ENCODE measurements around the gene C6orf132. TPM values are rescaled to one million over a fixed set of nuclear protein-coding genes. Genes with fewer than 3 reads are reported as not detected.

C6orf132 gene
- total and polyA plus RNA-seq, 8 donors = 27.4 to 99.2 (median 73.3) TPM

DNA sequence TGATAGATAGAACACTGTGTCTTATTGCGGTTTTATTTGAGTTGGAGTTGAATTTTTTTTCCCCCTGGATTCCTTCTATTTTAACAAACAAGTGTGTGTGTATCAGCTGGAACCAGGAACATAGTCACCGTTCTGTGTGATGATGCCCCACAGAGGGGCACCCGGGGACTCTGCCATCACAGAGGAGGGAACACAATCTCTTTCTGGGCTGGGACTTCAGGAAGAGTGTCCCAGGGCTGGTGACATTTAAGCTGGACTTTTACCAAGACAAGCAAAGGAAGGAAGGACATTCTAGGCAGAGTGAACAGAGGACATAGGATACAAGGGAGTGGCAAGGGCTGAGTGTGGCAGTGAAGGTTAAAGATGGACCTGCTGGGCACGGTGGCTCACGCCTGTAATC lies 58.9 kb downstream of the C6orf132 start:
- DNase-seq = no peak
- peaks cover 4 to 11% (median 6%) of the 10 kb centered on the region in 4 donors for H3K4me1 ChIP-seq
- H3K36me3 ChIP-seq = peaks cover 3 to 59% (median 46%) of the 10 kb centered on the region in 4 donors
- H3K27me3 ChIP-seq = no peaks in the 10 kb centered on the region
- peak in 1 of 3 donors; percentile 5 for TF ChIP-seq POLR2AphosphoS5 (IDR thresholded peaks at IDR 0.05)
- TF ChIP-seq, protein P1, sequence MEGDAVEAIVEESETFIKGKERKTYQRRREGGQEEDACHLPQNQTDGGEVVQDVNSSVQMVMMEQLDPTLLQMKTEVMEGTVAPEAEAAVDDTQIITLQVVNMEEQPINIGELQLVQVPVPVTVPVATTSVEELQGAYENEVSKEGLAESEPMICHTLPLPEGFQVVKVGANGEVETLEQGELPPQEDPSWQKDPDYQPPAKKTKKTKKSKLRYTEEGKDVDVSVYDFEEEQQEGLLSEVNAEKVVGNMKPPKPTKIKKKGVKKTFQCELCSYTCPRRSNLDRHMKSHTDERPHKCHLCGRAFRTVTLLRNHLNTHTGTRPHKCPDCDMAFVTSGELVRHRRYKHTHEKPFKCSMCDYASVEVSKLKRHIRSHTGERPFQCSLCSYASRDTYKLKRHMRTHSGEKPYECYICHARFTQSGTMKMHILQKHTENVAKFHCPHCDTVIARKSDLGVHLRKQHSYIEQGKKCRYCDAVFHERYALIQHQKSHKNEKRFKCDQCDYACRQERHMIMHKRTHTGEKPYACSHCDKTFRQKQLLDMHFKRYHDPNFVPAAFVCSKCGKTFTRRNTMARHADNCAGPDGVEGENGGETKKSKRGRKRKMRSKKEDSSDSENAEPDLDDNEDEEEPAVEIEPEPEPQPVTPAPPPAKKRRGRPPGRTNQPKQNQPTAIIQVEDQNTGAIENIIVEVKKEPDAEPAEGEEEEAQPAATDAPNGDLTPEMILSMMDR (IDR thresholded peaks at IDR 0.05) = no peak
- no peak overlapping the region for H3K27ac ChIP-seq
- 65 to 83% (median 75%) methylated on average over 5 of the region's 5 CpGs for WGBS, 5 donors
- intact Hi-C loops (cut with DNase I; ENCODE audit: low total_unique reads) = no loop called here
- H3K9me3 ChIP-seq = no peaks in the 10 kb centered on the region
- no peak overlapping the region for H3K4me3 ChIP-seq

DNA sequence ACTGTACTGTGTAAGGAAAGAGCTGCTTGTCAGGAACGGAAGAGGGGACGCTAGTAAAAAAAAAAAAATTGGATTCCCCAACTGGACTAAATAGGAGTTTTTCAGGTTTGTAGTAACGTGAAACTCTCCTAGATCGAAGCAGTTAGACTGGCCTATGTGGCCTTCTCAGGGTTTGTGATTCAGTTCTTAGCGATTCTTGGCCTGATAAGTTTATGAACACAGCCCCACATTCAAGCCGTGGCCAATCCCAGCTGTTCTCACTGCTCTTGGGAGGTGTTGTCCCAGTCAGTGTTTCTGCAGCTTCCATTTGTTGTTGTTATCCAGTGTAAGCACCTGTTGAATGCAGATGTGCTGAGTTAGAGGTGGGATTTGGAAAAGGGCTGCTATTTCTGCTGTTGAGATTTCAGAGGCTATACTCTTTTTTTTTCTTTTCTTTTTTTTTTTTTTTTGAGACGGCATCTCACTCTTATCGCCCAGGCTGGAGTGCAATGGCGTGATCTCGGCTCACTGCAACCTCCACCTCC lies 62.4 kb downstream of the C6orf132 start:
- Histone ChIP-seq H3K4me3 (no peak overlapping the region), H3K27ac (no peak overlapping the region), H3K27me3 (no peaks in the 10 kb centered on the region), H3K4me1 (no peaks in the 10 kb centered on the region), H3K36me3 (peaks cover 20 to 81% (median 74%) of the 10 kb centered on the region in 4 donors), H3K9me3 (no peaks in the 10 kb centered on the region)
- WGBS, 5 donors = 82 to 88% (median 86%) methylated on average over 10 of the region's 10 CpGs
- DNase-seq = no peak
- intact Hi-C loops (cut with DNase I; ENCODE audit: low total_unique reads) = loop anchor here (5.0 kb wide), 1 partner anchor 87 kb away; no protein-coding TSS in a partner anchor
- TF ChIP-seq POLR2A (IDR thresholded peaks at IDR 0.05) (no peak), POLR2AphosphoS5 (IDR thresholded peaks at IDR 0.05) (no peak), EP300 (IDR thresholded peaks at IDR 0.05) (no peak)
- TF ChIP-seq, protein P1 (IDR thresholded peaks at IDR 0.05) = no peak

DNA sequence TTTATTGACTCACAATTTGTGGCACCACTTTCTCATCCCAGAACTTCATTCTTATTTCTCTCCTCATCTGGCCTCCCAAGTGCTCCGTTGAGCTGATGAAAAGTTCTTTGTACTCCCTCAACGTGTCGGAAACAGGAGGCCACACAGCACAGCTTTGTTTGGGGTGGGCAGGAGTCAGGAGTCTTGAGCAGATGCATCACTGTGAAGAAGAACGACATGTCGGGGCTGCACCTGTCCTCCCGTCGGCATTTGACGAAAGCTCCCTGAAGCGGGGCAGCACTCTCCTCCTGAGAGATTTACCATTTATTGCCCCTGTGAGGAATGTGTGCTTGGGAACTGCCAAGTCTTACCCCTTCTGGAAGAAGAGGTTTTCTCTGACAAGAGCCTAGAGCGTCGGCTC lies 64.0 kb downstream of the C6orf132 start:
- TF ChIP-seq POLR2AphosphoS5 (IDR thresholded peaks at IDR 0.05) (no peak), EP300 (IDR thresholded peaks at IDR 0.05) (no peak), POLR2A (IDR thresholded peaks at IDR 0.05) (no peak)
- TF ChIP-seq, protein P1 (IDR thresholded peaks at IDR 0.05) = no peak
- Histone ChIP-seq H3K27me3 (no peaks in the 10 kb centered on the region), H3K36me3 (peaks cover 24 to 93% (median 89%) of the 10 kb centered on the region in 4 donors), H3K27ac (no peak overlapping the region), H3K4me1 (no peaks in the 10 kb centered on the region), H3K4me3 (no peak overlapping the region), H3K9me3 (no peaks in the 10 kb centered on the region)
- no peak for DNase-seq
- intact Hi-C loops (cut with DNase I; ENCODE audit: low total_unique reads) = loop anchor here (5.0 kb wide), 1 partner anchor 89 kb away; no protein-coding TSS in a partner anchor
- 90 to 94% (median 91%) methylated on average over 11 of the region's 11 CpGs for WGBS, 5 donors

DNA sequence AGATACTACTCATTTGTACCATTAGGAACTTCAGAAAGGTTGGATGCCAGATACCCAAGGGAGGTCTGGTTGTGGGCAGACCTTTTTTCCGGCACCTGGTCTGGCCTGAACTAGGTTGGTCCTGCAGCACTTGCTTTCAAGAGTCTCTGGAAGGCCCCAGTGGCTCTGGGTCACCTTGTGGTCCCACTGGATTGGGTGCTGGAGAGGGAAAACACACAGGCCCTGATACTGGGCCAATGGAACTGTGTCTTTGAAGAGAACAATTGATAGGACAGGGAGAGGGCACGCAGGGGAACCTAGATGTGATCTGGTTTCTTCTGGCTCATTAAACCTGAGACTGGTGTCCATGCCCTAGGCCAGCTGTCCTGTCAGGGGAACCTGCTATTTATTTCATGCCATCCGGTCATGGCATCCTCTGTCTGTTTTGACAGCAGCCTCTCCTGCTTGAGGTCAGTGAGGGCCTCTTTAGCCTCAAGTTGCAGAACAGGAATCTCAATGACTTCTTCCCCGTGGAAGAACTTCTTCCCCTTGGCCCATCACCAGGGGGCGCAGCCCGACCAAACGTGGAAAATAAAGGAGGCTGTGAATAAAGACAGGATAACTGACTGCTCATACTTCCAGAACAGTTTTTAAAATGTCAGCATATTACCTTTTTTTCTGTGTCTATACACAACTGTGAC lies 67.1 kb downstream of the C6orf132 start:
- peak; percentile 87 to 88 for DNase-seq
- TF ChIP-seq POLR2A (IDR thresholded peaks at IDR 0.05) = no peak
- TF ChIP-seq, protein P1 (IDR thresholded peaks at IDR 0.05) = peak in 5 of 7 experiments; percentile 61 to 88 (median 74)
- peak in 1 of 3 donors; percentile 62 for TF ChIP-seq POLR2AphosphoS5 (IDR thresholded peaks at IDR 0.05)
- no peak for TF ChIP-seq EP300 (IDR thresholded peaks at IDR 0.05)
- no peak overlapping the region for H3K4me3 ChIP-seq
- 31 to 37% (median 32%) methylated on average over 7 of the region's 7 CpGs for WGBS, 5 donors
- H3K9me3 ChIP-seq = no peaks in the 10 kb centered on the region
- no peak overlapping the region for H3K27ac ChIP-seq
- intact Hi-C loops (cut with DNase I; ENCODE audit: low total_unique reads) = loop anchor here (5.0 kb wide), 1 partner anchor 92 kb away; no protein-coding TSS in a partner anchor
- no peaks in the 10 kb centered on the region for H3K27me3 ChIP-seq
- H3K4me1 ChIP-seq = no peaks in the 10 kb centered on the region
- H3K36me3 ChIP-seq = peaks cover 42 to 95% (median 93%) of the 10 kb centered on the region in 4 donors
